Stimulated activated CD8-positive, alpha-beta memory T cell treated with anti-CD3 and anti-CD28 coated beads, Interleukin-7, amount 100 ng/mL, for 24 hours (primary cell): ENCODE results near the gene ARSB.
"Not testable (repeated sequence)": the region's sequence is repeated elsewhere in the genome, so short reads cannot be mapped to it uniquely, and the experiment has no call there.

Experiments
- DNase-seq: peaks from one replicate; pipeline ENCODE4 v3.0.0-alpha.2; 2020; ENCODE audit warnings: low read depth

ARSB gene

GRCh38 chr5:78747705-78748359 lies 237.3 kb downstream of the ARSB start:
- no peak for DNase-seq

GRCh38 chr5:78747055-78747454 lies 238.1 kb downstream of the ARSB start:
- no peak for DNase-seq

- no peak for DNase-seq
These were observed 238.9 kb downstream of the ARSB start for GRCh38 chr5:78746021-78746770.

- DNase-seq, result no peak
These were observed 240.1 kb downstream of the ARSB start for GRCh38 chr5:78744951-78745534.

- no peak for DNase-seq
These were observed 244.1 kb downstream of the ARSB start for GRCh38 chr5:78741019-78741418.

GRCh38 chr5:78738693-78739300 lies 246.3 kb downstream of the ARSB start:
- DNase-seq, result no peak

- DNase-seq, result no peak
These were observed 247.0 kb downstream of the ARSB start for GRCh38 chr5:78738104-78738503.

- no peak for DNase-seq
These were observed 249.2 kb downstream of the ARSB start for GRCh38 chr5:78735834-78736463.

- DNase-seq, result no peak
These were observed 250.2 kb downstream of the ARSB start for GRCh38 chr5:78734950-78735349.

- DNase-seq, result no peak
These were observed 250.8 kb downstream of the ARSB start for GRCh38 chr5:78734094-78734845.

GRCh38 chr5:78732721-78733120 lies 252.4 kb downstream of the ARSB start:
- not testable (repeated sequence) for DNase-seq

- no peak for DNase-seq
These were observed 253.2 kb downstream of the ARSB start for GRCh38 chr5:78731884-78732283.

- DNase-seq, result no peak
These were observed 254.6 kb downstream of the ARSB start for GRCh38 chr5:78730300-78731094.

- DNase-seq, result no peak
These were observed 257.0 kb downstream of the ARSB start for GRCh38 chr5:78727786-78728761.
